Ectodermal cell (in vitro differentiated cells): ENCODE measurements around the gene EVI2A.
"Not testable (repeated sequence)": the region's sequence is repeated elsewhere in the genome, so short reads cannot be mapped to it uniquely, and the experiment has no call there.

ENCODE experiments used
- H3K27ac ChIP-seq: 2 replicates; pipeline ENCODE4 v1.7.0; 2013; ENCODE audit warnings: mild to moderate bottlenecking, low read depth, low read length; ENCODE audit not compliant: insufficient read depth, poor library complexity, severe bottlenecking
- H3K27me3 ChIP-seq: 2 replicates; pipeline ENCODE4 v1.7.0; 2013; ENCODE audit warnings: mild to moderate bottlenecking, low read length; ENCODE audit not compliant: insufficient read depth, control insufficient read depth, poor library complexity, severe bottlenecking
- H3K36me3 ChIP-seq: one replicate; pipeline ENCODE4 v1.7.0; 2013; ENCODE audit warnings: low read length; ENCODE audit not compliant: control insufficient read depth, insufficient read depth
- H3K4me1 ChIP-seq: one replicate; pipeline ENCODE4 v1.7.0; 2013; ENCODE audit warnings: low read length; ENCODE audit not compliant: control insufficient read depth, insufficient read depth
- H3K4me3 ChIP-seq: 2 replicates; pipeline ENCODE4 v1.7.0; 2013; ENCODE audit warnings: low read depth, low read length, control low read depth; ENCODE audit not compliant: insufficient read depth
- H3K9me3 ChIP-seq: 2 replicates; pipeline ENCODE4 v1.7.0; 2013; ENCODE audit warnings: mild to moderate bottlenecking, low read length, moderate library complexity; ENCODE audit not compliant: control insufficient read depth
- WGBS, 2 experiments: methylation state at CpG; one replicate each; pipeline ENCODE4 v1.1.7; 2013; ENCODE audit warnings: missing lambda C conversion rate in 2 of 2; 5-methylcytosine and 5-hydroxymethylcytosine counted together

EVI2A gene

GRCh38 chr17:31313982-31314781, 7.2 kb downstream of the EVI2A start, which contains the start of gene EVI2B:
Gene EVI2B, minus strand, starts transcription at chr17:31314054. Its CDS starts 8,445 bp downstream, at chr17:31305609.
- 100% methylated on average over 1 to 2 of the region's 3 CpGs for WGBS, 2 experiments
- Histone ChIP-seq H3K4me1 (peaks cover 7% of the 10 kb centered on the region), H3K36me3 (no peaks in the 10 kb centered on the region), H3K9me3 (no peaks in the 10 kb centered on the region), H3K4me3 (no peak within 1 kb of the TSS), H3K27ac (no peak within 1 kb of the TSS), H3K27me3 (no peaks in the 10 kb centered on the region)

- not testable (repeated sequence) for H3K36me3 ChIP-seq, H3K4me1 ChIP-seq, H3K9me3 ChIP-seq, H3K27me3 ChIP-seq, H3K27ac ChIP-seq, H3K4me3 ChIP-seq
- 92 to 98% methylated on average over 6 of the region's 7 CpGs for WGBS, 2 experiments
These were observed 9.2 kb downstream of the EVI2A start for GRCh38 chr17:31312223-31312622.

- Histone ChIP-seq H3K27ac (no peak overlapping the region), H3K9me3 (no peaks in the 10 kb centered on the region), H3K4me3 (no peak overlapping the region), H3K27me3 (no peaks in the 10 kb centered on the region), H3K36me3 (no peaks in the 10 kb centered on the region), H3K4me1 (no peaks in the 10 kb centered on the region)
- WGBS, 2 experiments = 94 to 100% methylated on average over 3 of the region's 3 CpGs
These were observed 9.9 kb downstream of the EVI2A start for GRCh38 chr17:31311526-31311925.

DNA sequence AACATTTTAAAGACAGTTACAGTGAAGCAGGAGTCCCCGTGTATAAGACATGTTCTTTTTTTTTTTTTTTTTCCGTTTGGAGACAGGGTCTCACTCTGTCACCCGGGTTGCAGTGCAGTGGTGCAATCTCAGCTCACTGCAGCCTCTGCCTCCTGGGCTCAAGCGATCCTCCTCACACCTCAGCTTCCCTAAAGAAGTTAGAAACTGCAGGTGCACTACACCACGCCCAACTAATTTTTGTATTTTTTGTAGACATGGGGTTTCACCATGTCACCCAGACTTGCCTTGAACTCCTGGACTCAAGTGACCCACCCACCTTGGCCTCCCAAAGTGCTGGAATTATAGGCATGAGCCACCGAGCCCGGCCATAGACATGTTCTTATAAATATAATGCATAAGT, 10.5 kb downstream of the EVI2A start:
- H3K36me3 ChIP-seq = no peaks in the 10 kb centered on the region
- WGBS, 2 experiments = 88 to 93% methylated on average over 7 of the region's 7 CpGs
- no peak overlapping the region for H3K4me3 ChIP-seq
- no peaks in the 10 kb centered on the region for H3K27me3 ChIP-seq
- no peak overlapping the region for H3K27ac ChIP-seq
- no peaks in the 10 kb centered on the region for H3K4me1 ChIP-seq
- no peaks in the 10 kb centered on the region for H3K9me3 ChIP-seq

- WGBS, 2 experiments = 64 to 76% methylated on average over 2 of the region's 2 CpGs
These were observed 11.2 kb downstream of the EVI2A start for GRCh38 chr17:31310260-31310659.

DNA sequence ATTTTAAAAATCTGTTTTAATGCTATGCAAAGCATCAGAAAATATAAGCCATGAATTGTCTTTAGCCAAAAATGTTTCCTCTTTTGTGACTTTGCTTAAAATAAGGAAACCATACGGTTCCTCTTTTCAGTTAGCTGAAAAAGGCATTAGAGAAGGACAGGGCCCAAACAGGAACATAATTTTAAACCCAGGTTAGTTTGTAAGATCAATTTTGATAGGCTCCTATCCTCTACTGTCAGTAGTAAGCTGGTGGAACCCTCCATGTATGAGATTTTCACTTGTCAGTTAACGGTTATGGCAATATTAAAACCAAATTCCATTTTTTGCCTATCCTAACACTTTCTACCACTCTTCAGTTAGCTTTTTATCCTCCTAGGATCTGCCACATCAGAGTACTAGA, 11.9 kb downstream of the EVI2A start:
- Histone ChIP-seq H3K36me3 (no peaks in the 10 kb centered on the region), H3K27me3 (no peaks in the 10 kb centered on the region), H3K27ac (no peak overlapping the region), H3K4me3 (no peak overlapping the region), H3K9me3 (no peaks in the 10 kb centered on the region), H3K4me1 (no peaks in the 10 kb centered on the region)
- WGBS, 2 experiments = 97 to 100% methylated on average over 2 of the region's 2 CpGs

More at GRCh38 chr17:31310260-31310659, 11.2 kb downstream of the EVI2A start:
- Histone ChIP-seq H3K9me3 (no peaks in the 10 kb centered on the region), H3K4me1 (no peaks in the 10 kb centered on the region), H3K36me3 (no peaks in the 10 kb centered on the region), H3K27me3 (no peaks in the 10 kb centered on the region), H3K4me3 (no peak overlapping the region), H3K27ac (no peak overlapping the region)

DNA sequence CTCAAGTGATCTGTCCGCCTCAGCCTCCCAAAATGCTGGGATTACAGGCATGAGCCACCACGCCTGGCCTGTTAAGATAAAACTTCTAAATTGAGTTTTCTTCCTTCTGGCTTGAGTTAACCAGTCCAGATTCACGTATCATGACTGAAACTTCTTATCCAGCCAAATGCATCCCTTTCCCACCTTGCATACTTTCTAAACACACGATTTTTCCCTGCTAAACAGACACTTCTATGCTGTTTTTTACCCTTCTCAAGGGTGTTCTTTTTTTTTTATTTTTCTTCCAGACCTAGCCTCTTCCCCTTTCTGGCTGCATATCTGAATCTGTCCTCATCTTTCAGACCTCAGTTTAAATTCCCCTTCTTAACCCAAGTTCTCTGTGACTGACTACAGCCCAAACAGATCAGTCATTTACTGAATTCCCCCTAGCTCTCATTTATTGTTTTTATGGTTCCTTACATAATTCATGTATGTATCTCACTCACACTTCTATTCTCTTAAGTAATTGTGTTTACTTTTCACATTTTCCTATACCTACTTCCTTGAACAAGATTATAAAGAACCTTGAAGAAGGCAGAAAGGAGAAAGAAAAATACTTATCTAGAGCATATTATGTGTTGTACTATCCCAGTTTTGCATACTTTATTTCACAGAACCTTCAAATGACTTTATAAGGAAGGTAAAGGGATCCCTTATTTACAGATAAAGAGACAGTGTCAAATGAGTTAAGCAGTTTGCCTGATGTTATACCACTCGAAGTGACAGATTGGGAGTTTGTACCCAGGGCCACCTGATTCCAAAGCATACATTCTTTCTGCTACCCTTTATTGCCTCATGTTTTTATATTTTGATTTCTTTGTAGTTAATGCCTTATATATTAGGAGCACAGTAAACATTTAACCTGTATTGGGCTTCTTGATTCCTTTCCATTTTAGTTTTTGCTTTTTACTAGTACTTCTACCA, 12.8 kb downstream of the EVI2A start:
- H3K9me3 ChIP-seq = no peaks in the 10 kb centered on the region
- no peaks in the 10 kb centered on the region for H3K36me3 ChIP-seq
- H3K27ac ChIP-seq = no peak overlapping the region
- no peak overlapping the region for H3K4me3 ChIP-seq
- WGBS, 2 experiments = 83 to 94% methylated on average over 5 of the region's 5 CpGs
- H3K4me1 ChIP-seq = no peaks in the 10 kb centered on the region
- no peaks in the 10 kb centered on the region for H3K27me3 ChIP-seq

DNA sequence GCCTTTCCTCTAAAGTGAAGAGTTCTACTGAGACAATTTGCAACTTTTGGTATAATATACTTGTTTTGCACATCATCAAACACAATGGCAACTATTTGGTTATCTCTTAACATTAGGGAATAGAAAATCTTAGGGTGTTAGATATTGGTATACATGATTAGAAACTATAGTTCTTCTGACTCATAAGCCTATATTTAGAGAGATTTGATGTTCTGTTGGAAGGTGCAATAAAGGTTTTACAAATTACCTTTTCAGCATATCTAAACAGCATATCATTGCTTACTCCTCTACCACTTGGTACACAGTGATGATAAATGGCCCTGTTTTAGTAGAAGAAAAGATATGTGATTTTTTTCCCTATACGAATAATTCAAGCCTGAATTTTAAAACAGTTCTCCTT, 13.8 kb downstream of the EVI2A start:
- 100% methylated on average over 1 of the region's 1 CpG for WGBS, 2 experiments
- Histone ChIP-seq H3K4me3 (no peak overlapping the region), H3K27ac (no peak overlapping the region), H3K27me3 (no peaks in the 10 kb centered on the region), H3K36me3 (no peaks in the 10 kb centered on the region), H3K9me3 (no peaks in the 10 kb centered on the region), H3K4me1 (no peaks in the 10 kb centered on the region)

- no peaks in the 10 kb centered on the region for H3K36me3 ChIP-seq
- H3K27ac ChIP-seq = no peak overlapping the region
- H3K9me3 ChIP-seq = no peaks in the 10 kb centered on the region
- H3K4me3 ChIP-seq = no peak overlapping the region
- no peaks in the 10 kb centered on the region for H3K4me1 ChIP-seq
- no peaks in the 10 kb centered on the region for H3K27me3 ChIP-seq
These were observed 21.8 kb downstream of the EVI2A start for GRCh38 chr17:31299624-31300023.

GRCh38 chr17:31297090-31297489, 24.3 kb downstream of the EVI2A start, which contains the start of gene OMG:
Gene OMG, minus strand, starts transcription at chr17:31297239. Its CDS starts 908 bp downstream, at chr17:31296331.
- 79 to 82% methylated on average over 7 of the region's 7 CpGs for WGBS, 2 experiments
- H3K4me1 ChIP-seq = no peaks in the 10 kb centered on the region
- no peak within 1 kb of the TSS for H3K27ac ChIP-seq
- H3K9me3 ChIP-seq = no peaks in the 10 kb centered on the region
- no peak within 1 kb of the TSS for H3K4me3 ChIP-seq
- H3K36me3 ChIP-seq = no peaks in the 10 kb centered on the region
- no peaks in the 10 kb centered on the region for H3K27me3 ChIP-seq
